HEK293T (cell line): ENCODE results near the gene DAZ3.
"Not testable (repeated sequence)": the region's sequence is repeated elsewhere in the genome, so short reads cannot be mapped to it uniquely, and the experiment has no call there.

Source experiments
- ARNT ChIP-seq: fragments of 450-650 bp; IDR thresholded peaks from 2 replicates; pipeline ENCODE4 v1.6.1; 2017; ENCODE audit warnings: mild to moderate bottlenecking
- BHLHE40 ChIP-seq: fragments of 450-650 bp; IDR thresholded peaks from 2 replicates; pipeline ENCODE4 v1.6.1; 2016; ENCODE audit warnings: mild to moderate bottlenecking, moderate library complexity, borderline replicate concordance
- ELF4 ChIP-seq: fragments of 450-650 bp; IDR thresholded peaks from 2 replicates; pipeline ENCODE4 v1.6.1; 2017; ENCODE audit warnings: antibody characterized with exemption
- FOXK2 ChIP-seq: fragments of 450-650 bp; IDR thresholded peaks from 2 replicates; pipeline ENCODE4 v1.6.1; 2016; ENCODE audit warnings: mild to moderate bottlenecking
- FOXM1 ChIP-seq: fragments of 450-650 bp; IDR thresholded peaks from 2 replicates; pipeline ENCODE4 v1.6.1; 2017; ENCODE audit warnings: mild to moderate bottlenecking, borderline replicate concordance
- LEF1 ChIP-seq: fragments of 450-650 bp; IDR thresholded peaks from 2 replicates; pipeline ENCODE4 v1.6.1; 2017; ENCODE audit warnings: mild to moderate bottlenecking, borderline replicate concordance
- NFRKB ChIP-seq: fragments of 450-650 bp; IDR thresholded peaks from 2 replicates; pipeline ENCODE4 v1.6.1; 2016; ENCODE audit warnings: mild to moderate bottlenecking, moderate library complexity
- PKNOX1 ChIP-seq: fragments of 450-650 bp; IDR thresholded peaks from 2 replicates; pipeline ENCODE4 v1.6.1; 2016
- SP1 ChIP-seq: fragments of 450-650 bp; IDR thresholded peaks from 2 replicates; pipeline ENCODE4 v1.6.1; 2017
- SUZ12 ChIP-seq: fragments of 450-650 bp; IDR thresholded peaks from 2 replicates; pipeline ENCODE4 v1.6.1; 2016; ENCODE audit warnings: mild to moderate bottlenecking

GRCh38 chrY:24821836-24822235 lies 8.6 kb upstream of the DAZ3 start:
- not testable (repeated sequence) for TF ChIP-seq FOXK2, SP1, FOXM1, ARNT, LEF1, PKNOX1, NFRKB, ELF4, BHLHE40, SUZ12
